Adrenal gland (tissue), 5 donors: ENCODE results near the gene CMTM3.

Experiments
- POLR2A ChIP-seq, 2 donors: fragments of 450-650 bp; IDR thresholded peaks; one replicate each; pipeline ENCODE4 v1.6.1; 2017; ENCODE audit warnings: antibody characterized with exemption in 2 of 2, mild to moderate bottlenecking in 2 of 2, moderate library complexity in 1 of 2
- TF ChIP-seq, protein P1 (sequence below), 6 experiments: fragments of 450-650 bp in 4 of 6; fragments of 200-600 bp in 2 of 6; sonication (generic) in 1 of 6; IDR thresholded peaks; 1 replicate in 5 of 6; 2 replicates in 1 of 6; pipeline versions ENCODE4 v1.5.1 to v1.8.0; 2016 to 2021; ENCODE audit warnings: antibody characterized with exemption in 6 of 6, mild to moderate bottlenecking in 2 of 6, moderate library complexity in 1 of 6
- donor health status: DM: no; HTN: no; CAD: no.

DNA sequence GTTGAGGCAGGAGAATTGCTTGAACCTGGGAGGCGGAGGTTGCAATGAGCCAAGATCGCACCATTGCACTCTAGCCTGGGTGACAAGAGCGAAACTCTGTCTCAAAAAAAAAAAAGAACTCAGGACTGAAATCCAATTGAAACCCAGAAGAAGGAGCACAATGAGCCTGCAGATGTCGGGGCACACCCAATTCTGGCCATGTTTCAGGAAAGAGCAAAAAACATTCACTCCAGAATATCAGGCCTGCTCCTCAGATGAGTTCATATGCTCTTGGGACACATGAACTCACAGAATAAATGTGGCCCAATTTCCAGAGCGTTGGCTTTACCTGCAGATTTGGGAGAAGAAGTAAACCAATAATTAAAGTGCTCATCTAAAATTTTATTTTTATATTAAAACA is 28.2 kb upstream of the CMTM3 start:
- no peak for TF ChIP-seq POLR2A (IDR thresholded peaks at IDR 0.05)
- TF ChIP-seq, protein P1, sequence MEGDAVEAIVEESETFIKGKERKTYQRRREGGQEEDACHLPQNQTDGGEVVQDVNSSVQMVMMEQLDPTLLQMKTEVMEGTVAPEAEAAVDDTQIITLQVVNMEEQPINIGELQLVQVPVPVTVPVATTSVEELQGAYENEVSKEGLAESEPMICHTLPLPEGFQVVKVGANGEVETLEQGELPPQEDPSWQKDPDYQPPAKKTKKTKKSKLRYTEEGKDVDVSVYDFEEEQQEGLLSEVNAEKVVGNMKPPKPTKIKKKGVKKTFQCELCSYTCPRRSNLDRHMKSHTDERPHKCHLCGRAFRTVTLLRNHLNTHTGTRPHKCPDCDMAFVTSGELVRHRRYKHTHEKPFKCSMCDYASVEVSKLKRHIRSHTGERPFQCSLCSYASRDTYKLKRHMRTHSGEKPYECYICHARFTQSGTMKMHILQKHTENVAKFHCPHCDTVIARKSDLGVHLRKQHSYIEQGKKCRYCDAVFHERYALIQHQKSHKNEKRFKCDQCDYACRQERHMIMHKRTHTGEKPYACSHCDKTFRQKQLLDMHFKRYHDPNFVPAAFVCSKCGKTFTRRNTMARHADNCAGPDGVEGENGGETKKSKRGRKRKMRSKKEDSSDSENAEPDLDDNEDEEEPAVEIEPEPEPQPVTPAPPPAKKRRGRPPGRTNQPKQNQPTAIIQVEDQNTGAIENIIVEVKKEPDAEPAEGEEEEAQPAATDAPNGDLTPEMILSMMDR (IDR thresholded peaks at IDR 0.05): no peak
